Bronchial epithelial cell (primary cell): ENCODE measurements around the gene TROAP. TPM values are rescaled to one million over a fixed set of nuclear protein-coding genes. Genes with fewer than 3 reads are reported as not detected.

ENCODE experiments used
- DNase-seq: peaks from one replicate; pipeline ENCODE4 v3.0.0-alpha.2; 2010; ENCODE audit warnings: low read depth
- FAIRE-seq: peaks from 2 replicates; lab custom pipeline; 2011; peaks lifted over from hg19 to GRCh38; lab: Jason Lieb, UNC
- H3K27me3 ChIP-seq: 2 replicates; pipeline ENCODE4 v1.5.1; 2011; ENCODE audit warnings: low read length; ENCODE audit not compliant: control insufficient read depth, insufficient read depth
- H3K36me3 ChIP-seq: 2 replicates; pipeline ENCODE4 v1.5.1; 2011; ENCODE audit warnings: low read length; ENCODE audit not compliant: control insufficient read depth, insufficient read depth
- H3K4me3 ChIP-seq: 2 replicates; pipeline ENCODE4 v1.5.1; 2011; ENCODE audit warnings: mild to moderate bottlenecking, low read depth, low read length, control low read depth
- total RNA-seq: library from RNA; depleted of rRNA; stranded (reverse); fragments of >200 nt; gene quantifications from 2 replicates; pipeline ENCODE4 v1.2.1, GENCODE V29; 2014
- TF ChIP-seq, protein P1 (sequence below): IDR thresholded peaks from 2 replicates; pipeline ENCODE4 v1.5.1; 2011; ENCODE audit warnings: mild to moderate bottlenecking, moderate library complexity, low read length, control low read depth, inconsistent platforms; ENCODE audit not compliant: insufficient read depth, severe bottlenecking

The TROAP gene
- total RNA-seq, 1 donor from 2014 or later = 2.6 TPM

DNA sequence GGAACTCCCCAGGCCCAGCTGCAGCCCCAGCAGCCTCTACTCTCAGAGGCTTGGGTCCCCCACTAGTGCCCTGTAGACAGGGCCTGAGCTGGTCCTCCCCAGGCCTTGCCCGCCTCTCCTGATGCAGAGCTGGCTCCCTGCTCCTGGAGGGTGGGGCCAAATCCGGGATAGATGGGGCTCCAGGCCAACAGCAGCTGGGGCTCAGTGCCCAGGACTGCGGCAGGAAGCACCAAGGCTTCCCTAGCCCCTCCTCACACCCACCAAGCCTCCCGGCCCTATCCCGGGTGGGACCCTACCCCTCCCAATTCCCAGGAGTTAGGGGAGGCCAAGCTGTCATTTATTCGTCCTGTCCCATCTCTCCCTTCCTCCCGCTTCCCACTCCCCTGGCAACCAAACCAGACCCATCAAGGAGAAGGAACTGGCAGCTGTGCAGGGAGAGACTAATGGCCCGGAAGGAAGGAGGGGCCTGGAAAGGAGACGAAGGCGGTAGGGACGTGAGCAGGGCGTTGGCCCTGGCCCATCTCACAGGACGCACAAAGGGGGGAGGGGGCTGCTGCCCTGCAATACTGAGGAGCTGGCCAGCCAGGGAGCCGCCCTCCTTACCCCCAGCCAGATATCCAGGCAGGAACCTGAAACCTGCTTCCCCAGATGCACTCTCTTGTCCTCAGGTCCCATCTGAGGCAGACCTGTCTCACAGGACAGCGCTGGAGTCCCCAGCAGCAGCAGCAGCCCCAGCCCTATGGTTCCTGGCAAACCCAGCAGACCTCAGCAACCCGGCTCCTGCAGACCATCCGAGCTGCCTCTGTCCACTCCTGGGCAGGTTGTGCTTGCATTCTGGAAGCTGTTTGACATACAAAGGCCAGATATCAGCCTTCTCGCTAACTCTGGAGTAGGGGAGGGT is 29.7 kb upstream of the TROAP start:
- peak; percentile 93 for FAIRE-seq
- TF ChIP-seq, protein P1, sequence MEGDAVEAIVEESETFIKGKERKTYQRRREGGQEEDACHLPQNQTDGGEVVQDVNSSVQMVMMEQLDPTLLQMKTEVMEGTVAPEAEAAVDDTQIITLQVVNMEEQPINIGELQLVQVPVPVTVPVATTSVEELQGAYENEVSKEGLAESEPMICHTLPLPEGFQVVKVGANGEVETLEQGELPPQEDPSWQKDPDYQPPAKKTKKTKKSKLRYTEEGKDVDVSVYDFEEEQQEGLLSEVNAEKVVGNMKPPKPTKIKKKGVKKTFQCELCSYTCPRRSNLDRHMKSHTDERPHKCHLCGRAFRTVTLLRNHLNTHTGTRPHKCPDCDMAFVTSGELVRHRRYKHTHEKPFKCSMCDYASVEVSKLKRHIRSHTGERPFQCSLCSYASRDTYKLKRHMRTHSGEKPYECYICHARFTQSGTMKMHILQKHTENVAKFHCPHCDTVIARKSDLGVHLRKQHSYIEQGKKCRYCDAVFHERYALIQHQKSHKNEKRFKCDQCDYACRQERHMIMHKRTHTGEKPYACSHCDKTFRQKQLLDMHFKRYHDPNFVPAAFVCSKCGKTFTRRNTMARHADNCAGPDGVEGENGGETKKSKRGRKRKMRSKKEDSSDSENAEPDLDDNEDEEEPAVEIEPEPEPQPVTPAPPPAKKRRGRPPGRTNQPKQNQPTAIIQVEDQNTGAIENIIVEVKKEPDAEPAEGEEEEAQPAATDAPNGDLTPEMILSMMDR = no peak
- H3K36me3 ChIP-seq = no peaks in the 10 kb centered on the region
- DNase-seq = no peak
- H3K27me3 ChIP-seq = peaks cover 37% of the 10 kb centered on the region
- no peak overlapping the region for H3K4me3 ChIP-seq

DNA sequence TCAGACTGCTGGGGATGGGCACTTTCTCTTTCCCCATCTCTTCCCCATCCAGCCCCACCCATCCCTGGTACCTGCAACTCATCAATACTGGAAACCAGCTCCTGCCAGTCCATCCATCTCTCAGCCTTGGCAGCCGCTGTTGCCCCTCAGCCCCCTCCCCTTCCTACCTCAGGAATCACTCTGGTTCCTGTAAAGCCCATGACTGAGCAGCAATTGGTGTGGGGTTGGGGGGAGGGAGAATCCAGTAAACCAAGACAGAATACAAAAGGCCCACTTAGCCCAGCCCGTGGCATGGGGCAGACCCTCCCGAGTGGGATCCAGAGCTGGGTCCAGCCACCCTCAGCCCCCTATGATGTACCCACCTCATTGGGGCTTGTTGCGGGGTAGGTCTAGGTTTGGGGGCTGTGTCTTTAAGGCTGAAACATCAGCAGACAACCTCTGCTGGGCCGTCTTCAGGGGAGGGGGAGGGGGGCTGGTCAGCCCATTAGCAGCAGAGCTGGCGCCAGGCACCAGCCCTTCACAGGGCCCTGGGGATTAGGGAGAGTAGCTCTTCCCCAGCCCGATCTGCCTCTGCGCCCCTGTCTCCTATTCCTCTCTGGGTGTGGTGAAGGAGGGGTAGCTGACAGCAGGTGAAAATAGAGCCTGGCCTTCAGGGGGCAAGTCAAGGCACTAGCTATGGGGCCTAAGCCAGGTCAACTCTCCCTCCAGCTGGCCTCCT is 28.8 kb upstream of the TROAP start:
- Histone ChIP-seq H3K4me3 (no peak overlapping the region), H3K36me3 (no peaks in the 10 kb centered on the region), H3K27me3 (peaks cover 38% of the 10 kb centered on the region)
- TF ChIP-seq, protein P1 = no peak
- no peak for FAIRE-seq
- DNase-seq = no peak

DNA sequence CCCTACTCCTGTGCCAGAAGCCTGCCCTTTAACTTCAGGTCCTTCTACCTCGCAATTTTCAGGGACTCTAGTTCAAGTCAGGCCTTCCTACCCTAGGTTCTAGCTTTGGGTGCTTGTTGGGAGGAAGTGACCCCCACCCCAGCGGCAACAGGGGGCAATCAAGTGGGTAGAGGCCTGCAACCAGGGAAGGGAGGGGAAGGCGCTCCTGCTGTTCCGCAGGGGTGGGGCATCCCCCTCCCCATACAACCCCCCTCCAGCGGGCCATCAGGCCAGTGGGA is 28.3 kb upstream of the TROAP start:
- TF ChIP-seq, protein P1 = no peak
- Histone ChIP-seq H3K4me3 (no peak overlapping the region), H3K36me3 (no peaks in the 10 kb centered on the region), H3K27me3 (peaks cover 38% of the 10 kb centered on the region)
- DNase-seq (no peak), FAIRE-seq (no peak)

DNA sequence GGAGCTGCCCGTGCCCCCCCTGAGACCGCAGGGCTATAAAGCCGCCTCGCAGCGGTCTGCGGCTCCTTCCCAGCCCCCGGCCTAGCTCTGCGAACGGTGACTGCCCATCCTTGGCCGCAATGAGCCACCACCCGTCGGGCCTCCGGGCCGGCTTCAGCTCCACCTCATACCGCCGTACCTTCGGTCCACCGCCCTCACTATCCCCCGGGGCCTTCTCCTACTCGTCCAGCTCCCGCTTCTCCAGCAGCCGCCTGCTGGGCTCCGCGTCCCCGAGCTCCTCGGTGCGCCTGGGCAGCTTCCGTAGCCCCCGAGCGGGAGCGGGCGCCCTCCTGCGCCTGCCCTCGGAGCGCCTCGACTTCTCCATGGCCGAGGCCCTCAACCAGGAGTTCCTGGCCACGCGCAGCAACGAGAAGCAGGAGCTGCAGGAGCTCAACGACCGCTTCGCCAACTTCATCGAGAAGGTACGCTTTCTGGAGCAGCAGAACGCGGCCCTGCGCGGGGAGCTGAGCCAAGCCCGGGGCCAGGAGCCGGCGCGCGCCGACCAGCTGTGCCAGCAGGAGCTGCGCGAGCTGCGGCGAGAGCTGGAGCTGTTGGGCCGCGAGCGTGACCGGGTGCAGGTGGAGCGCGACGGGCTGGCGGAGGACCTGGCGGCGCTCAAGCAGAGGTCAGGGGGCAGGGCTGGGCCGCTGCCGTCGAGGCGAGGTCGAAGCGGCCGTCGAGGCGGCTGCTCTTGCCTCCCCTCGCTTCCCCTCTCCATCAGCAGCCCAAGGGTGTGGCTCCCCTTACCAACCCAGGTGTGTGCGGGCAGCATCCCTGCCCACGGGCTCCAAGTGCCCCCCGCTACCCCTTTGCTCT is 27.7 kb upstream of the TROAP start, which contains the start of gene PRPH:
PRPH (plus strand) TSS at position 66 of the 855 bp plus-strand sequence; CDS start at position 120, 54 bp downstream.
- no peak within 1 kb of the TSS for H3K4me3 ChIP-seq
- DNase-seq = no peak
- H3K27me3 ChIP-seq = peaks cover 38% of the 10 kb centered on the region

More for the DNA sequence above, 27.7 kb upstream of the TROAP start, which contains the start of gene PRPH:
- H3K36me3 ChIP-seq = no peaks in the 10 kb centered on the region
- TF ChIP-seq, protein P1 = peak; percentile 1
- no peak for FAIRE-seq
